Endothelial cell of umbilical vein (primary cell): ENCODE data around the gene TSR3.

Source experiments
- EZH2 ChIP-seq: IDR thresholded peaks from 2 replicates; pipeline ENCODE4 v1.6.1; 2012; ENCODE audit warnings: borderline replicate concordance, low read depth, mild to moderate bottlenecking, moderate library complexity, low read length, inconsistent platforms; ENCODE audit not compliant: severe bottlenecking
- FOS ChIP-seq: IDR thresholded peaks from 2 replicates; pipeline ENCODE4 v1.6.1; 2011; ENCODE audit warnings: mild to moderate bottlenecking, low read length, moderate library complexity, borderline replicate concordance; ENCODE audit not compliant: insufficient read depth
- GATA2 ChIP-seq: IDR thresholded peaks from 2 replicates; pipeline ENCODE4 v1.7.0; 2011; ENCODE audit warnings: low read depth, mild to moderate bottlenecking, moderate library complexity, mixed read lengths, low read length; ENCODE audit not compliant: insufficient read length, insufficient read depth
- JUN ChIP-seq: IDR thresholded peaks from 2 replicates; pipeline ENCODE4 v1.6.1; 2011; ENCODE audit warnings: borderline replicate concordance, low read depth; ENCODE audit not compliant: insufficient read length, insufficient read depth
- MYC ChIP-seq: IDR thresholded peaks from one replicate; pipeline ENCODE4 v1.6.1; 2011; ENCODE audit warnings: mild to moderate bottlenecking, low read depth, low read length
- POLR2A ChIP-seq: IDR thresholded peaks from 2 replicates; pipeline ENCODE4 v1.6.1; 2012; ENCODE audit warnings: low read depth, mild to moderate bottlenecking, control low read depth, low read length
- POLR2AphosphoS5 ChIP-seq: IDR thresholded peaks from 2 replicates; pipeline ENCODE4 v1.6.1; 2012; ENCODE audit warnings: low read depth, mild to moderate bottlenecking, control low read depth, low read length, moderate library complexity; ENCODE audit not compliant: insufficient read depth
- TF ChIP-seq, protein P1 (sequence below), 2 donors: IDR thresholded peaks; 1 replicate in 1 of 2; 2 replicates in 1 of 2; pipeline ENCODE4 v1.5.1; 2011; ENCODE audit warnings: low read length in 2 of 2, mild to moderate bottlenecking in 2 of 2, moderate library complexity in 2 of 2, control low read depth in 1 of 2, inconsistent platforms in 1 of 2, low read depth in 1 of 2; ENCODE audit not compliant: insufficient read depth in 1 of 2; ENCODE audit errors: extremely low read depth in 1 of 2
- TF ChIP-seq, protein P2 (sequence below): IDR thresholded peaks from 2 replicates; pipeline ENCODE4 v1.6.1; 2011; ENCODE audit not compliant: insufficient read depth, insufficient read length

DNA sequence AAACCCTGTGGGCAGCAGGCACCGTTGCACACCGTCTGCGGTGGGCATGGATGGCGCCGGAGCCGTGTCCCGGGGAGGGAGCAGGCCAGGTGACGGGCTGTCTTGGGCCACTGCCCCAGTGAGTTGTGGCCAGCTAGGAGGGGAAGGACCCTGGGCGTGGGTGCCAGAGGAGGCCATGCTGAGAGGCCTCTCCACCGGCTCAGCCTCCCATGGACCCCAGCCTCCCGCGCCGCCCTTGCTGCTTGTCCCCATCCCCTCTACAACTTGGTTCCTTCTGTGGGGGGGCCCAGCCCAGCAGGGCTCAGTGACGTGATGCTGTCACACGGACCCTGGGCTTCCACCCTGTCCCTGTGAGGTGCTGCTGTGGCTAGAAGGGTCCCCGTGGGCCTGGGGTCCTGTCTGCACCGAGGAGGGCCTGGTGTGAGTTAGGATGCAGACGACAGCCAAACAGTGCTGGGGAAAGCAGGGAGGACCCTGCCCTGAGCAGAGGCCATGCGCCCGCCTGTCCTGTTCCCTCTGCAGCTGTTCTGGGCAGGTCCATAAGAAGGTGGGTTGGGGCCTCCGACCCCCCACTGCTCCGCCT lies 30.9 kb downstream of the TSR3 start:
- TF ChIP-seq, protein P1, sequence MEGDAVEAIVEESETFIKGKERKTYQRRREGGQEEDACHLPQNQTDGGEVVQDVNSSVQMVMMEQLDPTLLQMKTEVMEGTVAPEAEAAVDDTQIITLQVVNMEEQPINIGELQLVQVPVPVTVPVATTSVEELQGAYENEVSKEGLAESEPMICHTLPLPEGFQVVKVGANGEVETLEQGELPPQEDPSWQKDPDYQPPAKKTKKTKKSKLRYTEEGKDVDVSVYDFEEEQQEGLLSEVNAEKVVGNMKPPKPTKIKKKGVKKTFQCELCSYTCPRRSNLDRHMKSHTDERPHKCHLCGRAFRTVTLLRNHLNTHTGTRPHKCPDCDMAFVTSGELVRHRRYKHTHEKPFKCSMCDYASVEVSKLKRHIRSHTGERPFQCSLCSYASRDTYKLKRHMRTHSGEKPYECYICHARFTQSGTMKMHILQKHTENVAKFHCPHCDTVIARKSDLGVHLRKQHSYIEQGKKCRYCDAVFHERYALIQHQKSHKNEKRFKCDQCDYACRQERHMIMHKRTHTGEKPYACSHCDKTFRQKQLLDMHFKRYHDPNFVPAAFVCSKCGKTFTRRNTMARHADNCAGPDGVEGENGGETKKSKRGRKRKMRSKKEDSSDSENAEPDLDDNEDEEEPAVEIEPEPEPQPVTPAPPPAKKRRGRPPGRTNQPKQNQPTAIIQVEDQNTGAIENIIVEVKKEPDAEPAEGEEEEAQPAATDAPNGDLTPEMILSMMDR (IDR thresholded peaks at IDR 0.05; ENCODE audit: extremely low read depth in 1 of 2, insufficient read depth in 1 of 2, low read depth in 1 of 2, low read length in 2 of 2): no peak
- no peak for TF ChIP-seq FOS
- no peak for TF ChIP-seq POLR2A
- no peak for TF ChIP-seq EZH2
- TF ChIP-seq POLR2AphosphoS5: no peak
- no peak for TF ChIP-seq JUN
- no peak for TF ChIP-seq MYC
- TF ChIP-seq, protein P2, sequence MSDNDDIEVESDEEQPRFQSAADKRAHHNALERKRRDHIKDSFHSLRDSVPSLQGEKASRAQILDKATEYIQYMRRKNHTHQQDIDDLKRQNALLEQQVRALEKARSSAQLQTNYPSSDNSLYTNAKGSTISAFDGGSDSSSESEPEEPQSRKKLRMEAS: no peak
- TF ChIP-seq GATA2: no peak
